H1 (cell line): Measurements from ENCODE around the gene TSHZ2. TPM values are rescaled to one million over a fixed set of nuclear protein-coding genes. Genes with fewer than 3 reads are reported as not detected.

Source experiments
- CTCF ChIA-PET: fragments of 300-600 bp; sonication (Branson Sonifier 250); formaldehyde crosslinking; loops from one replicate; lab custom pipeline; 2021; ENCODE audit not compliant: partially characterized antibody; lab: Charles Lee
- POLR2A ChIA-PET: fragments of 300-600 bp; sonication (Branson Sonifier 250); formaldehyde crosslinking; loops from one replicate; lab custom pipeline; 2021; ENCODE audit warnings: inconsistent platforms; ENCODE audit not compliant: partially characterized antibody; lab: Charles Lee
- DNase-seq, 2 experiments: peaks; one replicate each; pipeline versions ENCODE4 v3.0.0 to v3.0.0-alpha.2; 2010 to 2022; ENCODE audit warnings: low spot score in 2 of 2, low read depth in 1 of 2, mixed read lengths in 1 of 2
- FAIRE-seq: peaks from 2 replicates; lab custom pipeline; 2011; peaks lifted over from hg19 to GRCh38; lab: Jason Lieb, UNC
- H2AFZ ChIP-seq: 2 replicates; pipeline ENCODE4 v1.8.1; 2012; ENCODE audit warnings: low read length, inconsistent platforms
- H2AK5ac ChIP-seq: 2 replicates; pipeline ENCODE4 v1.6.1; 2013; ENCODE audit warnings: low read depth, low read length
- H2BK120ac ChIP-seq: replicated peaks from 2 replicates; pipeline ENCODE3; 2013; ENCODE audit warnings: low read depth, low read length, inconsistent platforms
- H2BK12ac ChIP-seq: 2 replicates; pipeline ENCODE4 v1.6.1; 2013; ENCODE audit warnings: low read depth, low read length
- H2BK15ac ChIP-seq: 2 replicates; pipeline ENCODE4 v1.6.1; 2013; ENCODE audit warnings: low read length
- H2BK20ac ChIP-seq: 2 replicates; pipeline ENCODE4 v1.6.1; 2013; ENCODE audit warnings: low read length
- H2BK5ac ChIP-seq: 2 replicates; pipeline ENCODE4 v1.6.1; 2013; ENCODE audit warnings: low read depth, low read length
- H3K14ac ChIP-seq: 2 replicates; pipeline ENCODE4 v1.6.1; 2013; ENCODE audit warnings: inconsistent platforms; ENCODE audit not compliant: insufficient read length
- H3K18ac ChIP-seq: 2 replicates; pipeline ENCODE4 v1.6.1; 2013; ENCODE audit warnings: low read length; ENCODE audit errors: extremely low read depth
- H3K23ac ChIP-seq: 2 replicates; pipeline ENCODE4 v1.6.1; 2013; ENCODE audit warnings: inconsistent platforms; ENCODE audit not compliant: insufficient read length
- H3K23me2 ChIP-seq: 2 replicates; pipeline ENCODE4 v1.6.1; 2013; ENCODE audit warnings: low read depth, low read length
- H3K27ac ChIP-seq: 2 replicates; pipeline ENCODE4 v1.6.1; 2011; ENCODE audit warnings: low read depth, low read length, inconsistent platforms
- H3K27me3 ChIP-seq, 4 experiments: replicated peaks in 1 of 4; 1 replicate in 1 of 4; 2 replicates in 3 of 4; pipeline versions ENCODE4 v1.6.1 to v1.8.1; 2011 to 2013; ENCODE audit warnings: low read length in 3 of 4, mild to moderate bottlenecking in 3 of 4, inconsistent platforms in 2 of 4, mixed read lengths in 2 of 4, moderate library complexity in 1 of 4; ENCODE audit not compliant: control insufficient read depth in 3 of 4, insufficient read depth in 3 of 4; ENCODE audit errors: extremely low read depth in 1 of 4
- H3K36me3 ChIP-seq, 4 experiments: 2 replicates each; pipeline versions ENCODE4 v1.6.1 to v1.8.1; 2011 to 2013; ENCODE audit warnings: mild to moderate bottlenecking in 4 of 4, low read length in 3 of 4, moderate library complexity in 2 of 4, control low read depth in 1 of 4, inconsistent platforms in 1 of 4; ENCODE audit not compliant: insufficient read depth in 4 of 4, control insufficient read depth in 2 of 4
- H3K4ac ChIP-seq: replicated peaks from 2 replicates; pipeline ENCODE3; 2013; ENCODE audit warnings: low read length, low read depth, mixed read lengths, inconsistent platforms; ENCODE audit not compliant: insufficient read length
- H3K4me1 ChIP-seq, 4 experiments: replicated peaks in 1 of 4; 1 replicate in 1 of 4; 2 replicates in 3 of 4; pipeline versions ENCODE4 v1.6.1 to v1.8.1; 2011 to 2013; ENCODE audit warnings: low read length in 3 of 4, inconsistent platforms in 2 of 4, mixed read lengths in 1 of 4; ENCODE audit not compliant: insufficient read depth in 4 of 4, control insufficient read depth in 3 of 4
- H3K4me2 ChIP-seq, 2 experiments: 2 replicates each; pipeline versions ENCODE4 v1.6.1 to v1.8.1; 2011 to 2013; ENCODE audit warnings: low read depth in 2 of 2, low read length in 2 of 2, control low read depth in 1 of 2, inconsistent platforms in 1 of 2, mild to moderate bottlenecking in 1 of 2; ENCODE audit not compliant: insufficient read depth in 1 of 2
- H3K4me3 ChIP-seq, 4 experiments: fragments of 200-600, 300-600 bp in 1 of 4; sonication (generic), shearing (Covaris generic), sonication (Bioruptor Twin) in 1 of 4; 2 replicates each; pipeline versions ENCODE4 v1.5.1 to v1.8.1; 2011 to 2016; ENCODE audit warnings: low read length in 4 of 4, low read depth in 3 of 4, control low read depth in 2 of 4, inconsistent platforms in 2 of 4, mild to moderate bottlenecking in 2 of 4, mixed read lengths in 1 of 4, moderate library complexity in 1 of 4; ENCODE audit not compliant: insufficient read depth in 2 of 4; ENCODE audit errors: extremely low read depth in 1 of 4
- H3K56ac ChIP-seq: replicated peaks from 2 replicates; pipeline ENCODE3; 2013; ENCODE audit warnings: low read depth, mild to moderate bottlenecking, mixed read lengths, low read length, inconsistent platforms; ENCODE audit not compliant: insufficient read length
- H3K79me1 ChIP-seq: 2 replicates; pipeline ENCODE4 v1.6.1; 2013; ENCODE audit warnings: low read depth, low read length, control low read depth
- H3K79me2 ChIP-seq, 2 experiments: 2 replicates each; pipeline versions ENCODE4 v1.6.1 to v1.8.1; 2012 to 2013; ENCODE audit warnings: low read length in 2 of 2, mild to moderate bottlenecking in 2 of 2, inconsistent platforms in 1 of 2; ENCODE audit not compliant: insufficient read depth in 2 of 2, control insufficient read depth in 1 of 2
- H3K9ac ChIP-seq, 4 experiments: replicated peaks in 1 of 4; 1 replicate in 1 of 4; 2 replicates in 3 of 4; pipeline versions ENCODE4 v1.6.1 to v1.8.1; 2011 to 2013; ENCODE audit warnings: low read depth in 3 of 4, low read length in 3 of 4, control low read depth in 2 of 4, mild to moderate bottlenecking in 2 of 4, moderate library complexity in 2 of 4, inconsistent platforms in 1 of 4; ENCODE audit errors: extremely low read depth in 1 of 4
- H3K9me3 ChIP-seq, 2 experiments: 2 replicates each; pipeline versions ENCODE4 v1.6.1 to v1.8.1; 2012 to 2013; ENCODE audit warnings: mild to moderate bottlenecking in 2 of 2, moderate library complexity in 2 of 2, control low read depth in 1 of 2, inconsistent platforms in 1 of 2, low read depth in 1 of 2, low read length in 1 of 2, mixed read lengths in 1 of 2; ENCODE audit not compliant: insufficient read depth in 2 of 2
- H4K20me1 ChIP-seq, 2 experiments: replicated peaks in 1 of 2; 2 replicates each; pipeline versions ENCODE3 to v1.8.1; 2011 to 2013; ENCODE audit warnings: inconsistent platforms in 2 of 2, low read length in 2 of 2, mild to moderate bottlenecking in 1 of 2; ENCODE audit not compliant: insufficient read depth in 2 of 2, control insufficient read depth in 1 of 2
- H4K5ac ChIP-seq: 2 replicates; pipeline ENCODE4 v1.6.1; 2013; ENCODE audit warnings: low read length, low read depth, mixed read lengths, inconsistent platforms; ENCODE audit not compliant: insufficient read length
- H4K8ac ChIP-seq: 2 replicates; pipeline ENCODE4 v1.8.0; 2013; ENCODE audit warnings: mild to moderate bottlenecking, moderate library complexity, low read length, inconsistent platforms; ENCODE audit not compliant: insufficient read depth; ENCODE audit errors: extremely low read depth
- H4K91ac ChIP-seq: replicated peaks from 2 replicates; pipeline ENCODE3; 2013; ENCODE audit warnings: low read length, mixed read lengths, inconsistent platforms; ENCODE audit not compliant: insufficient read length
- CBX5 ChIP-seq: fragments of 300-800, 300-1000 bp; sonication (generic); IDR thresholded peaks from 2 replicates; pipeline ENCODE4 v1.7.1; 2016; ENCODE audit warnings: antibody characterized with exemption, low read length, low read depth
- CBX8 ChIP-seq: fragments of 300-800, 300-1000 bp; sonication (generic); IDR thresholded peaks from 2 replicates; pipeline ENCODE4 v1.7.1; 2016; ENCODE audit warnings: low read depth, low read length, borderline replicate concordance
- CTCF ChIP-seq, 3 experiments: IDR thresholded peaks; 1 replicate in 2 of 3; 2 replicates in 1 of 3; pipeline versions ENCODE4 v1.5.1 to v1.6.1; 2011; ENCODE audit warnings: low read length in 3 of 3, mild to moderate bottlenecking in 3 of 3, inconsistent platforms in 2 of 3, low read depth in 1 of 3, moderate library complexity in 1 of 3; ENCODE audit not compliant: insufficient read depth in 1 of 3; ENCODE audit errors: control extremely low read depth in 1 of 3
- GABPA ChIP-seq: IDR thresholded peaks from 2 replicates; pipeline ENCODE4 v1.6.1; 2011; ENCODE audit warnings: mild to moderate bottlenecking, low read length, moderate library complexity, borderline replicate concordance; ENCODE audit not compliant: insufficient read depth
- RAD21 ChIP-seq, 2 experiments: IDR thresholded peaks in 1 of 2; conservative IDR thresholded peaks in 1 of 2; 2 replicates each; pipeline ENCODE4 v1.6.1; 2011; ENCODE audit warnings: low read depth in 2 of 2, low read length in 2 of 2, improper control_type of control experiment in 1 of 2, inconsistent platforms in 1 of 2, mild to moderate bottlenecking in 1 of 2, moderate library complexity in 1 of 2
- SP4 ChIP-seq: IDR thresholded peaks from 2 replicates; pipeline ENCODE4 v1.6.1; 2012; ENCODE audit warnings: low read length, inconsistent platforms
- SUZ12 ChIP-seq: fragments of 200-600 bp; sonication (generic); IDR thresholded peaks from 2 replicates; pipeline ENCODE4 v1.6.1; 2012; ENCODE audit warnings: mild to moderate bottlenecking, inconsistent platforms, low read length, moderate library complexity, mixed read lengths
- WGBS, 2 experiments: shearing (Covaris generic) in 1 of 2; methylation state at CpG; one replicate each; pipeline versions ENCODE4 v1.1.6 to v1.1.7; 2013 to 2015; ENCODE audit warnings: low lambda C conversion rate in 2 of 2, mixed read lengths in 2 of 2, inconsistent platforms in 1 of 2, low coverage in 1 of 2, missing lambda C conversion rate in 1 of 2; ENCODE audit not compliant: insufficient replicate concordance in 2 of 2, insufficient coverage in 1 of 2, insufficient read length in 1 of 2; ENCODE audit errors: extremely low coverage in 1 of 2, missing lambda C conversion rate in 1 of 2; 5-methylcytosine and 5-hydroxymethylcytosine counted together
- polyA plus RNA-seq, 7 experiments: library from polyadenylated mRNA; depleted of rRNA in 3 of 7; stranded (reverse) in 5 of 7; unstranded in 2 of 7; fragments of >200 nt in 5 of 7; fragments of 200-250 nt in 2 of 7; gene quantifications; 1 replicate in 5 of 7; 2 replicates in 1 of 7; 4 replicates in 1 of 7; pipeline versions ENCODE4 v1.2.1 to v1.2.3, GENCODE V29; 2011 to 2013; ENCODE audit warnings: missing spikeins in 2 of 7, mixed read lengths in 2 of 7
- total RNA-seq: library from RNA; stranded (reverse); fragmentation: NEBNext Ultra II Directional; extraction: Animal tissue kit (Norgen Biotek cat#: 25700); gene quantifications from 2 replicates; pipeline ENCODE4 v1.2.1, GENCODE V29; 2021

Gene TSHZ2
- total and polyA plus RNA-seq, 2 of the 8 experiments (the other 6 are each of a cell fraction or from before 2014, with no cell fraction given): 0.14 to 0.30 TPM

- Histone ChIP-seq H2AFZ (no peak overlapping the region), H3K79me2 (no peaks in the 10 kb centered on the region), H3K4me2 (no peak overlapping the region), H2AK5ac (no peak overlapping the region), H3K27ac (no peak overlapping the region), H2BK20ac (no peak overlapping the region), H4K20me1 (no peaks in the 10 kb centered on the region), H2BK5ac (no peak overlapping the region), H3K36me3 (no peaks in the 10 kb centered on the region), H2BK120ac (no peak overlapping the region), H3K4me3 (no peak overlapping the region), H3K27me3 (no peaks in the 10 kb centered on the region), H3K56ac (no peak overlapping the region), H2BK12ac (no peak overlapping the region), H3K4ac (no peak overlapping the region), H3K9me3 (no peaks in the 10 kb centered on the region), H3K14ac (no peak overlapping the region), H4K91ac (no peak overlapping the region), H4K8ac (no peak overlapping the region), H3K79me1 (no peaks in the 10 kb centered on the region), H3K18ac (no peak overlapping the region), H3K23ac (no peak overlapping the region), H3K9ac (no peak overlapping the region), H4K5ac (no peak overlapping the region), H2BK15ac (no peak overlapping the region), H3K4me1 (no peaks in the 10 kb centered on the region; a peak in 1 of 7 replicates), H3K23me2 (no peaks in the 10 kb centered on the region)
- CTCF ChIA-PET: no interaction called here
- TF ChIP-seq CBX8 (no peak), RAD21 (IDR thresholded peaks at IDR 0.05 in 1 of 2, conservative IDR thresholded peaks at IDR 0.05 in 1 of 2; ENCODE audit: low read depth in 2 of 2, low read length in 2 of 2) (no peak), CBX5 (no peak), GABPA (no peak), SUZ12 (no peak), CTCF (IDR thresholded peaks at IDR 0.05; ENCODE audit: control extremely low read depth in 1 of 3, insufficient read depth in 1 of 3, low read depth in 1 of 3, low read length in 3 of 3) (no peak), SP4 (no peak)
- POLR2A ChIA-PET: no interaction called here
- DNase-seq: no peak
- WGBS, 2 experiments: 96% methylated on average over 1 of the region's 1 CpG; no CpG with 5 or more reads in 1 of the 2 experiments
- no peak for FAIRE-seq
These were observed 347.0 kb downstream of the TSHZ2 start for GRCh38 chr20:53319200-53319599.
